Activated CD4-positive, alpha-beta T cell treated with anti-CD3 and anti-CD28 coated beads, Interleukin-2, amount 50 U/mL, for 48 hours (primary cell): Measurements from ENCODE around the gene ERCC6L2.

Experiments
- DNase-seq, 2 experiments: peaks; one replicate each; pipeline ENCODE4 v3.0.0-alpha.2; 2020

The ERCC6L2 gene

DNA sequence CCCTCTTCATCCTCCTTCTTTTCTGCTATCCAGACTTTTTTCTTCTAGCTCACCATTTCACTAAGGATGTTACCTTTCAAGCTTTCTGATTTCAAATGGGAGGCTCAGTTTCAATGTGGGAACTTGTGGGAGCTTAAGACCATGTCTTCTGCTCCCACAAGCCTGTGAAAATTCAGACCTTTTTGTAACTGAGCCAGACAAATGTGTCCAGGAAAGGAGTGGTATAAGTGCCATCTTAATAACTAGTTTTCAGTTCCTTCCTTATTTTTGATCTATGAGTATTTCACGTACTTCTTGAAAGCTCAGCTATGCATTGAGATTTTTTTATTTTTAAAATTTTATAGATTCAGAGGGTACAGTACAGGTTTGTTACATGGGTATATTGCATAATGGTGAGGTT, 4.6 kb upstream of the ERCC6L2 start:
- DNase-seq: no peak

DNA sequence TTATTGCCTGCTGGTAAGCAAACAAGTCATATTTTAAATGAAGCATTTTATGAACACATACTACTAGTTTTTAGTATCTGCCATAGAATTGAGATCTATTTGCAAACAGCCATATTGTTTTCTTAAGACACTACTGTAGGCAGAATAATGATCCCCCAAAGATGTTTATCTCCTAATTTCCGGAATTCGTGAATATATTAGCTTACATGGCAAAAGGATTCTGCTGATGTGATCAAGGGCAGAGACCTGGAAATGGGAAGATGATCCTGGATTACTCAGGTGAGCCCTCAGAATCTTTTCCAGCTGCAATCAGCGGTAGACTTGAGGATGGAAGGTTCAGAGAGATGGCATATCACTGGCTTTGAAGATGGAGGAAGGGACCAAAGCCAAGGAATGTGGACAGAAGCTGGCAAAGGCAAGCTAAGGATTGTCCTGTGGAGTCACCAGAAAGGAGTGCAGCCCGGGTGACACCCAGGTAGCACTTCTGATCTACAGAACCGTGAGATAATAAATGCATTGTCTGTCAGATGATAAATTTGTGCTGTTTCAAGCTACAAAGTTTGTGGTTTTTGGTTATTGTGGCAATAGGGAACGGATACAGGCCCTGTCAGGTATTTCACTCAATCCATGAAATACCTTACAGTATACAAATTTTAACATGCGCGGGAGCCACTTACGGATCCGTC, 1.0 kb upstream of the ERCC6L2 start:
- DNase-seq: no peak

DNA sequence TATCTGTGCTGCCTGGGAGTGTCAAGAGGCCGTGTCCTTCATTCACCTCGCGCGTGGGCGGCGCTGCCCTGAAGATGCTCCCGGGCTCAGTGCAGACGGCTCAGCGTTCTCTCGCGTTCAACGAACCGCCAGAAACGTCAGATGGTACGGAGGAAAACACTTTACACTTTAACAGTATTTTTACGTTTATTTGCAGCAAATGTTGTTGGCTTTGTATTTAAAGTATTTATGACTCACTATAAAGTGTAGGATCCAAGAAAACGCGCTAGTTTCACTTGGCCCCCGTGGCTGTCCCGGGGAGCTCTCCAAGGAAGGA, 544 bp upstream of the ERCC6L2 start:
- DNase-seq: peak; percentile 73 to 77

DNA sequence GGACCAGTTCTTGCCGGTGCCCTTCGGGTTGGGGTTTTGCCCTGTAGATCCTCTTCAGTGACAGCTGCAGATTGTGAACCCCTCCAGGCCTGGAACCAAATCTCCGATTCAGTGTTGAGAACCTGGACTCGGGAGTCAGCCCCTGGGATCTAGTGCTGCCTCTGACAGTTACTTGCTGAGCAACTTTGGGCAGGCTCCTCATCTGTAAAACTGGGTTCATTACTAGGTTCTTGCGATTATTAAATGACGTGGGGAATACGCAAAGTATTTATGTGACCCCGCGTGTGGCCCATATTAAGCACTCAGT, 600 bp downstream of the ERCC6L2 start:
- DNase-seq: no peak

DNA sequence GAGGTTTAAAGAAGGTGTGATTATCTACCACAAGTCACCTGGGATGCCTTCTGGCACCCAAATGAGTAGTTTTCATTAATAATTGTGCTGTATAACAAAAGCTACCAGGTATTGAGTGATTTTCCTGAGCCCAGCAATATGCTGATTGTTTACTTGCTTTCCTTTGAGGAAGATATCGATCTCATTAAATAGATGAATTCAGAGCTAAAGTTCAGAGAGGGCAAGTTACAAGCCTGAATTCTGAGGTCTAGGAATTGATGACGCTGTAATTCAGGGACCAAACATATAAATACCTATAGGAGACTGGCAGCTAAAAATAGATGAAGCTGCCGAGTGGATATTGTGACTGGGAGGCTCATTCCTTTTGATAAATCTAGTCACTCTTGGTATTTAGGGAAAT, 1.1 kb downstream of the ERCC6L2 start:
- DNase-seq: no peak

DNA sequence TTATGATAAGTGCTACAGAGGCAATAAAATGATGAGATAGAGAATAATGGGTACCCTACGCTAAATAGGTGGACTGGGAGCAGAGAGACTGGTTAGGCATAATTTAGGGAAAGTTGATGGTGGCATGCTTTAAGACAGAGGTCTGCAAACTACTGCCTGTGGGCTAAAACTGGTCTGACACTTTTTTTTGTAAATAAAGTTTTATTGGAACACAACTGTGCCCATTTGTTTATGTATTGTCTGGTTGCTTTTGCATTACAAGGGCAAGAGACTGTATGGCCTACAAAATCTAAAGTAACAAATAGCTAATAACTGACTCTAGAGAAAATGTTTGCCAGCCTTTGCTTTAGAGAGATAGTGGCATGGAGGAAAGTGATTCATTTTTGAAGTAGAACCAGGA, 2.5 kb downstream of the ERCC6L2 start:
- no peak for DNase-seq

DNA sequence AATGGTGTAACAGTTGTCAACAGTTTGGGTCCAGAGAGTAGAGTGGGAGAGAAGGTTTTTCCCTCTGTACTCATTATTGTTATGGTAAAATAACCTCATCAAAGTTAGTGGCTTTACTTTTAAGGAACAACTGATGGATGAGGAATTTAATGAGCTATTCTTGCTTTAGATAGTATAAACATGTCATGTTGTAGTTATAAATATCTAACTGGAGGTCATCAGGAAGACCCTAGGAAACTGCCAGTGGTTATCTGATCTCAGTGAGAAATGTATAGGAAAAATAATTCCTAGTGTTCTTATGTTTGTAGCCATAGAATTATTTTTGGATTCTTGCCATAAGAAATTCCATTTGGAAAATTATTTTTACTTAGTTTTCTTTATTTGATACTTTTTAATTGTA, 4.1 kb downstream of the ERCC6L2 start:
- DNase-seq: no peak

DNA sequence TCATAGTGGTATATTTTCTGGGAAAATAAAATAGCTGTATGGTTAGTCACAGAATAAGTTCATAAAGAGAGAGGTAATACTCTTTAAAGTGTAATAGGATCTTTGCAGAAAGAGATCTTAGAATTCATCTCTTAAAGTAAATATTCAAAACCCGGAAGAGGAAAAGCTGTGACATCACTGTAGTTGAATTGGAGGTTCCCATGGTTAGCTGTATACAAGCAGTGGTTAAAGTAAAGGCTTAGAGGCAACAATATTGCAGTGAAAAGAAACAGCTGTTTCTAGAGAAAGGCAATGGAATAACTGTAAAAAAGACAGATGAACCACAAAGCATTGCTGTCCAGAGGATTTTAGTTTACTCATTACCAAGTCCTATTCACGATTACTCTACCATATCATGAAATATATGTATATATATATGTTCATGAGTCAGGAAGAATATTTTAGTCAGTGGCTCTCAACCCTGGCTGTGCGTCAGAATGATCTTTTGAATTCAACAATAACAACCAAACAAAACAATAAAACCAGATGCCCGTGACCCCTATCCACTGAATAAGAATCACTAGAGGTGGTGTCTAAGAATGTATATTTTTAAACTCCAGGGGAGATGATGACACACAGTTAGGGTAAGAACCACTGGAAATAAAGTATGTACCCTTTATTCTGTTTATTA, 4.7 kb downstream of the ERCC6L2 start:
- no peak for DNase-seq

DNA sequence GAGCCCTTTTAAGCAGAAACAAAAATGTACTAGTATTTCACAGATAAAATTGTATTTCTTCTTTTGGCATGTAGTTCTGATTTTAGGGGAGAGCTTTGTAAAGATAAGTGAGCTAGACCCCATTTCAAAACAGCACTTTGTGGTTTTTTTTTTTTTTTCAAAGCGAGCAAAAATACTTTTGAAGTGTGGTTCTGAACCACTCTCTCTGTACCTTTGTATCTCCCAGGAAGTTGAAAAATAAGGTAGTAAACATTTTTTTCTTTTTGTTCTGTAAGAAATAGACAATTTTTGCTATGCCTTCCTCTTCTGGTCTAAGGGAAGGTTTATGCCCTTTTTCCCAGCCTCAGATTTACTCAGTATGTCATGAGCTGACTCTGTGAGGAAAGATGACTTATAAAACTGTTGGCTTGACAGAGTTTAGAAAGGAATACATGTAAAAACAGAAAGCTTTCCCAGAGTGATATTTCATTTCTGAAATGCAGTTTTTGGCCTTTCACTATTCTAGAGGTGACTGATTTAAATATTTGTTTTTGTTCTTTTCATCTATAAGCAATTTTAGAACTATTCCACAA, 12.5 kb downstream of the ERCC6L2 start:
- DNase-seq: no peak

DNA sequence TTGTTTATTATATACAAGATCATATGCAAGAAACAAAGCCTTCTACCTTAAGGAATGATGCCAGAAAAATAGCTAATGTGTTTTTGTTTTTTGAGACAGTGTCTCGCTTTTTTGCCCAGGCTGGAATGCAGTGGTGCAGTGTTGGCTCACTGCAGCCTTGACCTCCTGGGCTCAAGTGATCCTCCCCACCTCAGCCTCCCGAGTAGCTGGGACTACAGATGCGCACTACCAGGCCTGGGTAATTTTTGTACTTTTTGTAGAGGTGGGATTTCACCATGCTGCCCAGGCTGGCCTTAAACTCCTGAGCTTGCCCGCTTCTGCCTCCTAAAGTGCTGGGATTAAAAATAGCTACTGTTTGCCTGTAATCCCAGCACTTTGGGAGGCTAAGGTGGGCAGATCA, 15.1 kb downstream of the ERCC6L2 start:
- DNase-seq: no peak

DNA sequence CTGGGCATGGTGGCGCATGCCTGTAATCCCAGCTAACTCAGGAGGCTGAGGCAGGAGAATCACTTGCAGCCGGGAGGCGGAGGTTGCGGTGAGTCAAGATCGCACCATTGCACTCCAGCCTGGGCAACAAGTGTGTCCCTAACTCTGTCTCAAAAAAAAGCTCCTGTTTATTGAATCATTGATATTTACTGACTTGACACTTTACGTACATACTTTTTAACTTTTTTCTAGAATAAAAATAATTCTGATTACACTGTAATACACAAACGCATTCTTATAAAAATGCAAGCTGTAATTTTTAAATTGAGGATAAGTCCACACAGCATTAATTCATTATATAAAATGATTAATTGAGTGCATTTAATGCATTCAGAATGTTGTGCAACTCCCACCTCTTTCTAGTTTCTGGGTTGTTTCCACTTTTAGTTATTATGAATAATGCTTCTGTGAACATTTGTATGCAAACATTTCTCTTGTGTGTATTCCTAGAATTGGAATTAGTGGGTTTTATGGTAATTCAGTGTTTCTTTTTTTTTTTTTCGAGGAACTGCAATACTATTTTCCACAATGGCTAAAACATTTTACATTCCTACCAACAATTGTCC, 15.7 kb downstream of the ERCC6L2 start:
- no peak for DNase-seq

DNA sequence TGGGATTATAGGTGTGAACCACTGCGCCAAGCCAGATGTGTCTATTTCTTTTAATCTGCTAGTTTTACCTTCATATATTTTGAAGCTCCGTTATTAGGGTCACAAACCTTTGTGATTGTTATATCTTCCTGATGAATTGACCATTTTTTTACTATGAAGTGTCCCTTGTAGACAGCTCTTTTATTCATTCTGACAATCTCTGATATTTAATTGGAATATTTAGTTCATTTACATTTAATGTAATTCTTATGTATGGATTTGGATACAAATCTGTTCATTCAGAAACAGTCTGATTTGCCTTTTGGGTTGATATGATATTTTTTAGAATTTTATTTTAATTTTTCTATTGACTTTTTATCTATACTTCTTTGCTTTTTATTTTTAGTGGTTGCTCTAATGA, 17.2 kb downstream of the ERCC6L2 start:
- DNase-seq: no peak

DNA sequence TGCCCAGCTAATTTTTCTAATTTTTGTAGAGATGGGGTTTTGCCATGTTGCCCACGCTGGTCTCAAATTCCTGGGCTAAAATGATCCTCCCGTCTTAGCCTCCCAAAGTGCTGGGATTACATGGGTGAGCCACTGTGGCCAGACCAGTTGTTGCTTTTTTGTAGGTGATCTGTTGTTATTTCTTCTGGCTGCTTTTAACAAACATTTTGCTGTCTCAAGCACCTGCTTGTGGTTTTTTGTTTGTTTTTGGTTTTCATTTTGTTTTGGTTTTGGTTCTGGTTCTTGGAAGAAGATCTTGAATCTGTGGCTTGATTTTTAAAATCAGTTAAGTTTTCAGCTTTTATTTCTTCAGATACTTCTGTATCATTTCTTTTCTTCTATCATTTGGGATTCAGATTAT, 21.1 kb downstream of the ERCC6L2 start:
- DNase-seq: no peak

DNA sequence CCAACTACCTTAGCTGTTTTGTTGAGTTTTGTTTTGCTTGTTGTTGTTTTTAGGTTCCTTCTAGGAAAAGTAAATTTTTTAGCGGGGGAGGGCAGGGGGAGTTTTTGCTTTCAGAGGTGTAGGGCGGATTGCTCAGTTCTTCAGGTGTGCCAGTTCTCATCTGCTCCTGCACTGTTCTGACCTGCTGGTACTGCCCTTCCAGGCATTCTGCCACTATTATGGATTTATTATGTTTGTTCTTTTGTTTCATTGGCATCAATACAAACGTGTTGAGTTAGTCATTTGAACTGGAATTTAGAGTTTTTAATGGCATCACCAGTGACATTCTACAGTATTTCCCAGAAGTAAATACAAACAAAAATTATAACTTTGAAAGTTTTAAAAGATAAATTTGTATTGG, 26.0 kb downstream of the ERCC6L2 start:
- DNase-seq: no peak

DNA sequence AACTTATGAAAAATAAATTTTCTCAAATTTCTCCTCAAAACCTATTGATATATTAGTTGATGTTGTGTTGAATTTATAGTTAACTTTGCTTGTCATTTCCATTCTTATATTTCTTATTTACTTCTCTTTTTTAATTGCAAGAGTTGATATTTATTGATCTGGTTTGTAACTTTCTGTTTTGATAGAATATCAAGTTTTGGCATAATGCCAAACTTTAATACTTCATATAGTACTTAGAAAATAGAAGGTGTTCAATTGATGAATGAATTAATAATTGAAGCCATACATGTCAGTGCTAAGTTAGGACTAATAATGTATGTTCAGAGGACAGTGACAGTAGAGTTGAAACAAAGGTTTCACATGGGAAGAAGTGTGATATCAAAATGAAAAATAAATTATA, 27.9 kb downstream of the ERCC6L2 start:
- DNase-seq: no peak

DNA sequence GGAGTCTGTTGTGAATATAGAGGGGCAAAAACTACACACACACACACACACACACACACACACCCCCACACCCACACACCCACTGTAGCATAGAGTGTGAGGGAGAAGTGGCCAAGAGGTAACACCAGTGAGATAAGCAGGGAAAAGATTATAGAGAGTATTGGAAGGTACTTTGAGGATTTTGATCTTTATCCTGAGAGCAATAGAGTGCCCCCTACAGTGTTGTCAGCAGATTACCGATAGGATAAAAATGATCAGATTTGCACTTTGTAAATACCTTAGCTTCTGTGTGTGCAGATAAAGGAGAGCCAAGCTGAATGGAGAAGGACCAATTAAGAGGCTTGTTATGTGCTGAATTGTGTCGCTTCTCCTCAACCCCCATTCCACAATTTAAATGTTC, 32.3 kb downstream of the ERCC6L2 start:
- no peak for DNase-seq

DNA sequence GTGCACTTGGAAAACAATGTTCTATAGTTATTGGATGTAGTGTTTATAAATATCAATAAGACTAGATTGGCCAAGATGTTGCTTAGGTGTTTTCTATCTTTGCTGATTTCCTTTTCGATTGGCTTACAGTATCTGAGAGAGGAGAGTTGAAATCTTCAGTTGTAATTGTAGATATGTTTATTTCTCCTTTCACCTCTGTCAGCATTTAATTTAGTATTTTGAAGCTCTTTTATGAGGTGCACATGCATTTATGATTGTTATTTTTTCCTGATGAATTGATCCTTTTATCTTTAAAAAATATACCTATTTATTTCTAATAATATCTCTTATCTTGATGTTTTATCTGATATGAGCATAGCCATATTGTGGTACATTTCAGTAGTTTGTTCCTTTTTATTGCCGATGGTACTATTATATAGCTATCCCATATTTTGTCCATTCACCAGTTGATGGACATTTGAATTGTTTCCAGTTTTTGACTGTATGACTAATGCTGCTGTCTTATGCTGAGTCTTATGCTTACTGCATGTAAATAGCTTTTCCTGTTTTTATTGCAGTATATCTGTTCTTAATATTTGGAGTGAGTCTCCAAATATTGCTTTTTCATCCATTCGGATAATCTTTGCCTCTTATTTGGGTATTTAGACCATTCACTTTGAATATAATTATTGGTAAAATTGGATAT, 34.7 kb downstream of the ERCC6L2 start:
- DNase-seq: no peak

DNA sequence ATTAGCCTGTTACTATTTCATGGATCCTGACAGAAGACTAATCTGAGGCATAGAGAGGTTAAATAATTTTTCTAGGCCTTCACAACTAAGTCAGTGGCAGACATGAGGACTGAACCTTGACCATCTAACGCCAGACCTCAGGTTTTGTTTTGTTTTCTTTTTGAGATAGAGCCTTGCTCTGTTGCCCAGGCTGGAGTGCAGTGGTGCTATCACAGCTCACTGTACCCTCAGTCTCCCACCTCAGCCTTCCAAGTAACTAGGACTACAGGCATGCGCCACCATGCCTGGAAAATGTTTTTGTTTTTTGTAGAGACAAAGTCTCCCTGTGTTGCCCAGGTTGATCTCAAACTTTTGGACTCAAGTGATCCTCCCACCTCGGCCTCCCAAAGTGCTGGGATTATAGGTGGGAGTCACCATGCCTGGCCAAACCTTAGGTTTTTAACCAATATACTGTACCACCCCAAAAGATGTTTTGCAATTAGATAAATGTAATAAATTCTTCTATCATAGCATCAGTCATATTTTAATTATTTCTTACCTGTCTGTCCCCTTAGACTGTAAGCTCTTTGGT, 35.4 kb downstream of the ERCC6L2 start:
- DNase-seq: no peak

DNA sequence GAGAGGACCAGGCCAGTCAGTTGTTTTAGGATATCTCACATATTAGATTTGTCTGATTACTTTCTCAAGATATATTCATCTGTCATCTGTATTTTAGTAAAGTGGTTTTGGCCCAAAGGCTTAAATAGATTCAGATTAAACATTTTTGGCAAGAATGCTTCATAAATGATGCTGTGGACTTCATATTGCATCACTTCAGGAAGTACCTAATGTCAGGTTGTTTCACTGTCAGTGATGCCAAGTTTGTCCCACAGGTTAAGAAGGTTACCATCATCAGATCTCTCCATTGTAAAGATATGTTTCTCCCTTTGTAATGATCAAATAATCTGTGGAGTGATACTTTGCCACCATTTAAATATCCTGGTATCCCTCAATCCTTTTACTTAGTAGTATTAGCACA, 37.3 kb downstream of the ERCC6L2 start:
- no peak for DNase-seq

DNA sequence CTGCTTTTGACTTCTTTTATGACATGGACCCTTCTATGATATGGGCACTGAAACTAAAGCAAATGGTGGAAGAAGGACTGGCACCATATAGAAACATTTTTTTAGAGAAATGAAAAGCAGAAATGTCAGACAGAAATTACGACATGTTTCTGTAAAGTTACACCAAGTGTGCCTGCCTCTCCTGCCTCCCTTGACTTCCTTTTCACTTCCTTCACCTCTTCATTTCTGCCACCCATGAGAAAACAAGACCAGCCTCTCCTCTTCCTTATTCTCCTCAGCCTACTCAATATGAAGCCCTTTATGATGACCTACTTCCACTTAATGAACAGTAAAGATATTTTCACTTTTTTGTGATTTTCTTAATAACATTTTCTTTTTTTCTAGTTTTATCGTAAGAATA, 44.5 kb downstream of the ERCC6L2 start:
- no peak for DNase-seq

DNA sequence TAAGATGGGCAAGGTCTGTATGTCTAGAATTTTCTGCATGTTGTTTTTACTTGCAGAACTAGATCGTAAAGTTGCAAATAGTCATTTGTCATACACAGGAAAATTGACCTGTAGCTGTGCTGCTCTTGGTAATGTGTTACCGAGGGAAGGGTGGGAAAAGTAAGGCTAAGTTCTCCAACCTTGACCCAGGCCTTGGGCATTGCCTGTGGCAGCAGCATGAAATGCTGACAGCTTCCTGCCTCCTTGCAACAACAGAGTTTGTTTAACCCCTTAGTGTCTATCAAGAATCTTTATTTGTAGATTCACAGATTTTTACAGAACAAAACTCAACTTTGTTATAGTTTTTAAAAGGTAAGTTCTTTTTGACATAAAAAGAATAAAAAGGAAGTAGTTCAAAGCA, 48.3 kb downstream of the ERCC6L2 start:
- DNase-seq: no peak

DNA sequence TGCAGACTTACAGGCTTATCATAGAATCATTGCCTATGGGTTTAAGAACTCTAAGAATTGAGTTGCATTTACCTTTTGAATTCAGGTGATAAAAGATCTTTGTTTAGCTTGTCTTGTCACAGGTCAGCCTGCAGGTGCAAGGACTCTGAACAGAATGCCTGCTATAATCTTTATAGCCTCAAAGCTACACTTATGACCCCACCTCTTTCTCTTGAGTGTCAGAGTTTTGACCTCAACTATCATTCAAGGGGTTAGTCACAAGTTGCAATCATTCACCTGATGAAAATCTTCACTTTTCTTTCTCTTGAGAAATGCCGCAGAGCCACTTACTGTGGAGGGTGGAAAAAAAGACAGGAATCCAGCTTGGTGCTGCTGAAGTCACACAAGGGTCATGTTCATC, 49.5 kb downstream of the ERCC6L2 start:
- DNase-seq: no peak

DNA sequence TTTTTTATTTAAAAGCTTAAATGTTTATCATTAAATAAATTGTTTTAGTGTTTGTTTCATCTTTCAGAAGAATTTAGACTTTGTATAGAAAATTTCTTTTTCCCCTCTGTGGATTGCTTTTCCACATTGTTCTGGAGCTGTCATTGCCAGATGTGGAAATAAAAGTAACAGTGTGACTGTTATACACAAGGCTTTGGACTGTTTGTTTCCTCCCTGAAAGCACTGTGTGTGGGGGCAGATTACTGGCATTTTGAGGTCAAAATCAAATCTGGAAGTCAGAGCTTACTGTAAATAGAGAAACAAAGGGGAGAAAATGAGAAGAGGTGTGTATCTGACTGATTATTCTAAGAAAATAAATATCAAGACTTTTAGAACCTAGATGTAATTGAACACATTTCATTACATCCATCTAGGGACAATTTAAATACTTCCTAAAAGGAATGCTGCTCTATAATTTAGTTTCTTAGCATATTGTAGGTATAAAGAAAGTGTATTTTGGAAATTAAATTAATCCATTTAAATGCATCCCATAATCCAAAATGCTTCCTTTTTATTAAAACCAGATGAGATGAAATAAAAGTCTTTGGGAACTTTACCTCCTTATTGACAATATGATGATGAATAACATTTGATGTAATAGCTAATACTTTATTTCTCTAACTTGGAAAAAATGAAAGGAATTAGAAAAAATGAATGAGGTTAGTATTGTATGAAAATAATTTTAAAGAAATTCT, 51.9 kb downstream of the ERCC6L2 start:
- DNase-seq: no peak
